ENCODE data around the gene KAT8.
"Not testable (repeated sequence)": the region's sequence is repeated elsewhere in the genome, so short reads cannot be mapped to it uniquely, and the experiment has no call there.

Gene KAT8

GRCh38 chr16:31148281-31148728 is 30.8 kb downstream of the KAT8 start:
- DNase-seq (ENCODE audit: low read depth, low spot score): no peak

- DNase-seq (ENCODE audit: low read depth, low spot score): no peak
Observed at GRCh38 chr16:31148896-31149295, 31.4 kb downstream of the KAT8 start.

- DNase-seq (ENCODE audit: low read depth, low spot score): no peak
Observed at GRCh38 chr16:31149332-31149731, 31.9 kb downstream of the KAT8 start.

- no peak for DNase-seq (ENCODE audit: low read depth, low spot score)
Observed at GRCh38 chr16:31149894-31150890, 32.7 kb downstream of the KAT8 start, which contains the start of gene PRSS36. PRSS36 (minus strand) TSS chr16:31150066; CDS start chr16:31150035, 31 bp downstream.

GRCh38 chr16:31150976-31151375 is 33.5 kb downstream of the KAT8 start:
- not testable (repeated sequence) for DNase-seq (ENCODE audit: low read depth, low spot score)

GRCh38 chr16:31157136-31157535 is 39.7 kb downstream of the KAT8 start:
- DNase-seq (ENCODE audit: low read depth, low spot score): no peak

GRCh38 chr16:31167315-31167714 is 49.9 kb downstream of the KAT8 start:
- no peak for DNase-seq (ENCODE audit: low read depth, low spot score)

- no peak for DNase-seq (ENCODE audit: low read depth, low spot score)
Observed at GRCh38 chr16:31168848-31169247, 51.4 kb downstream of the KAT8 start.

GRCh38 chr16:31170048-31170447 is 52.6 kb downstream of the KAT8 start:
- DNase-seq (ENCODE audit: low read depth, low spot score): not testable (repeated sequence)

GRCh38 chr16:31177136-31177535 is 59.7 kb downstream of the KAT8 start:
- DNase-seq (ENCODE audit: low read depth, low spot score): no peak

GRCh38 chr16:31179219-31179746 is 61.8 kb downstream of the KAT8 start:
- no peak for DNase-seq (ENCODE audit: low read depth, low spot score)

GRCh38 chr16:31179747-31180459 is 62.4 kb downstream of the KAT8 start, which contains the start of gene FUS:
FUS (plus strand) TSS chr16:31180139; CDS start chr16:31180215, 76 bp downstream.
- peak; percentile 89 for DNase-seq (ENCODE audit: low read depth, low spot score)
